Kasumi-1 (cell line): ENCODE results near the gene KIF21A.
"Not testable (repeated sequence)": the region's sequence is repeated elsewhere in the genome, so short reads cannot be mapped to it uniquely, and the experiment has no call there.

Source experiments
- DNase-seq, 2 experiments: peaks; one replicate each; lab custom pipeline; 2025; lab: John Stamatoyannopoulos, UW

The KIF21A gene

GRCh38 chr12:39443081-39443928, at the start of gene KIF21A:
TSS of gene KIF21A (minus strand) at chr12:39443120. CDS start at chr12:39442970, 150 bp downstream.
- peak; percentile 73 to 80 for DNase-seq

- no peak for DNase-seq
These were observed 47.8 kb upstream of the KIF21A start for GRCh38 chr12:39490500-39491282.

- DNase-seq: no peak
These were observed 40.7 kb upstream of the KIF21A start for GRCh38 chr12:39483597-39483996.

- no peak for DNase-seq
These were observed 40.1 kb upstream of the KIF21A start for GRCh38 chr12:39483042-39483441.

- DNase-seq: no peak
These were observed 34.0 kb upstream of the KIF21A start for GRCh38 chr12:39476894-39477293.

- no peak for DNase-seq
These were observed 33.2 kb upstream of the KIF21A start for GRCh38 chr12:39476121-39476520.

- DNase-seq: not testable (repeated sequence)
These were observed 32.2 kb upstream of the KIF21A start for GRCh38 chr12:39475136-39475535.

GRCh38 chr12:39467432-39467870, 24.5 kb upstream of the KIF21A start:
- DNase-seq: no peak

GRCh38 chr12:39464976-39465695, 22.2 kb upstream of the KIF21A start:
- peak; percentile 7 to 8 for DNase-seq

- no peak for DNase-seq
These were observed 18.1 kb upstream of the KIF21A start for GRCh38 chr12:39461059-39461458.

- no peak for DNase-seq
These were observed 16.1 kb upstream of the KIF21A start for GRCh38 chr12:39459027-39459434.

GRCh38 chr12:39451977-39452376, 9.1 kb upstream of the KIF21A start:
- DNase-seq: no peak

- DNase-seq: no peak
These were observed 5.1 kb upstream of the KIF21A start for GRCh38 chr12:39448038-39448437.

GRCh38 chr12:39443929-39444209, 949 bp upstream of the KIF21A start:
- DNase-seq: no peak

- DNase-seq: no peak
These were observed 164 bp downstream of the KIF21A start for GRCh38 chr12:39442831-39443080.

- DNase-seq: peak; percentile 34 to 45
These were observed 723 bp downstream of the KIF21A start for GRCh38 chr12:39441963-39442830.

GRCh38 chr12:39441189-39441962, 1.5 kb downstream of the KIF21A start:
- DNase-seq: peak; percentile 4 to 9

- DNase-seq: no peak
These were observed 2.1 kb downstream of the KIF21A start for GRCh38 chr12:39440781-39441180.

- DNase-seq: no peak
These were observed 2.8 kb downstream of the KIF21A start for GRCh38 chr12:39440101-39440500.

- DNase-seq: no peak
These were observed 7.4 kb downstream of the KIF21A start for GRCh38 chr12:39435531-39435930.

- DNase-seq: no peak
These were observed 11.1 kb downstream of the KIF21A start for GRCh38 chr12:39431797-39432196.
